HG03432 (cell line): Measurements from ENCODE around the gene GIPC2.
A peak's percentile ranks its signal among the peaks of the same experiment; 100 is the strongest.
"Not testable (repeated sequence)": the region's sequence is repeated elsewhere in the genome, so short reads cannot be mapped to it uniquely, and the experiment has no call there.

ENCODE experiments used
- ATAC-seq: cut with Tn5 transposase; IDR thresholded peaks from one replicate; pipeline ENCODE4 v1.9.1; 2021; ENCODE audit warnings: mild to moderate bottlenecking, moderate library complexity; ENCODE audit not compliant: unreplicated experiment

The GIPC2 gene

DNA sequence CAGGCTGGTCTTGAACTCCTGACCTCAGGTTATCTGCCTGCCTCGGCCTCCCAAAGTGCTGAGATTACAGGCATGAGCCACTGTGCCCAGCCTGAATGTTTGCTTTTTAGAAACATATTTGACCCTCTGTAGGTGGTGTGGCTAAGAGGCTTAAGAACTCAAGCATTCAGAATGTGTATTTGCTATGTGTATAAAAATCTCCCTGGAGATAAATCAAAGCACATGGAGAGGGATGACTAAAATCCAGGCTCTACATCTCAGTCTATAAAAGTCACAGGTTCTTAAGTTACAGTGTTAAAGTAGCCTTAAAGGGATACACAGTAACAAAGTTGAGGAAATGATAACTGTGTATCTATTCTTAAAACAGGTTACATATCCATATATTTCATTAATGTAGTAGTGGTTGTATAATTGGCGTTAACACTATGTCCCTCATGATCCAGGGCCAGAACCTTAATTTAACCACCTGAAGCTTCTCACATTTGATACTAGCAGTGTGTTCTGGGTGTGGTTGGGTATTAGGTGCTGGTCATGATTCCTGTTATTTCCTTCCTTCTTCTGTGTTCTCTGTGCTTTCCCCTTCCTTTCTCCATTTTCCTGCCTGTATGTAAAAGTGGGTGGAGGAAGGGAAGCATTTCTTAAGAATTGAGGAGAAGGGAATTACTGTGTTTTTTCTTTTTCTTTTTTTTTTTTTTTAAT lies 16.2 kb downstream of the GIPC2 start:
- ATAC-seq: no peak

DNA sequence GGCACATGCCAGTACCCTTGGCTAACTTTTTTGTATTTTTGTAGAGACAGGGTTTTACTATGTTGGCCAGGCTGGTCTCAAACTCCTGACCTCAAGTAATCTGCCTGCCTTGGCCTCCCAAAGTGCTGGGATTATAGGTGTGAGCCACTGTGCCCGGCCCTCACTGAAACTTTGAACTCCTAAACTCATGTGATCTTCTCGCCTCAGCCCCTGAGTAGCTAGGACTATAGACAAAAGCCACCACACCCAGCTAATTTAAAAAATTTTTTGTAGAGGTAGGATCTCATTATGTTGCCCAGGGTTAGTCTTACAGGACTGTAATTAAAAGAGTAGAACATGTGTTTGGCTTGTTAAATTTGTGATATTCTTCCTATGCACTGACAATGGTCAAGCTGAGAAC lies 19.1 kb downstream of the GIPC2 start:
- not testable (repeated sequence) for ATAC-seq

DNA sequence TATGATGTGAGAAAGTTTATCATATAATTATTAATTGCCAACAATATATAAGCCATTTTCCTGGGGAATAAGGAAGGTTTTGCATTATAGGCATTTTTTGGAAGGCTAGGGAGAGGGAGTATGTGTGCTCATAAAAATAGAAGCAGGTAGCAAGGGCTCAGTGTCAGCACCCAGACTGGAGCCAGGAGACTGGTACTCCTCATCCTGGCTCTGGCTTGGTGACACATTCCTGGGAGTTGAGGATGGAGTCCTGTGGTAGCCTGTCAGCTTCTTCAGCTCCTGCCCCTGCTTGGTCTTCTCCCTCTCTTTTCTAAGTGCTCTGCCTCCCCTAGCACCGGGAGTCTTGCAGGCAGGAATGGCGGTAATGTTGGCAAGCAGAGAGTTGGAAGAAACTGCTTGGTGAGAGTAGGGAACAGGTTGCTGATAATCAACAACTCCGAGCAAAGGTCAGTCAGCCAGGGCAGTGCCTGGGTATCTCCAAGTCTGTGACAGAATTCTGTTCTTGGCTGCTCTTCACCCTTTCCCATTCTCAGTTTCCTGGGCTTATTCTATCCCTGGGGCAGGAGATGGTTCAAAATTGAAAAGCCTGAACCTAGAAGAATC lies 23.0 kb downstream of the GIPC2 start:
- ATAC-seq: no peak

DNA sequence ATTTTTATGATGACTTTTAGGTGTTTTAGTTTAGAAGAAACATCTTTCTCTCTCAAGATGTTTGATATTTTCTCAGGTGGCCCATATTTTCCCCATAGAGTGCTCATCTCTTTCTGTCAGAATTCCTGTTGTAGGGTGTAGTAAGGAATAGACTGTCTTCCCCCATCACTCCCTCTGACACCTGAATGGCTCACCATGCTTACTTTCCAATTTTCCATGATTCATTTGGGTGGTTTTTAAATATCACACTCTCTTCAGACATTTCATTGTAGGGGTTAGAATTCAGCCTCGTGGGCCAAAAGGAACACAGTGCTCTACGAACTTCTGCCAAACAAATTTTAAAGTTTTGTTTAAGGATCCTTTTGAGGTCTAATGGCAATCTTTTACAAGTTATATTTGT lies 24.0 kb downstream of the GIPC2 start:
- ATAC-seq: no peak

DNA sequence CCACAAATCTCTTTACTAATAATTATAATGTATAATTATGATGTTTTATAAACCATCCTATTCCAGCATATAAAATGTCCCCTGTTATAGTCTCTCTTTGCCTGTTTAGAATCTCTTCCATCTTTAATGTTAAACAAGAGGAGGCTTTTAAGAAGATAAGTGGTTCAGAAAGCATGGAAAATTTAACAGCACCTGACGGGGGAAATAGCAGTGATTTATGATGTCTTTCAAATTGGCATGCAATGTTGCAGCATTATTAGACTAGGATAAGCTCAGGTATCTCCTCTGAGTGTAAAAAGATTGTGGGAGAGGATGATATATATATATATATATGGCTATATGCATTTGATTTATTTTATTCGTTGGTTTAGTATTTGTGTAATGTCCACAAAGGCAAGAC lies 24.4 kb downstream of the GIPC2 start:
- ATAC-seq: no peak

DNA sequence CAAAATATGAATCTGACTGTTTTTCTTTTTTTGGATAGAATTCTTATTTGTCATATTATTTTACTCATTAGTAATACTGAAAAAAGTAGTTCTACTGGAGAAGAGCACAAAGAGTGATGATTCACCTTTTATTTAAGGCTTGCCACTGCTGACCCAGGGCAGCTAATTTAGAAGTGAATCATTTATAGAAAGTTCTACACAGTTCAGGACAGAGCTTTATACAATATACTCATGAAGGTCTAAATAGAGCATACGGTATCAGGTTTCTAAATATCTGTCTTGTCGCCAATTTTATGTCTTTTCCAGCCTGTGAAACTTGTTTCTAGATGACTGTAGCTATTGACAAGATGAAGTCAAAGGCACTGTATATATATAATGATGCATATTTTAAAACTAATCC lies 25.0 kb downstream of the GIPC2 start:
- ATAC-seq: peak; percentile 94

DNA sequence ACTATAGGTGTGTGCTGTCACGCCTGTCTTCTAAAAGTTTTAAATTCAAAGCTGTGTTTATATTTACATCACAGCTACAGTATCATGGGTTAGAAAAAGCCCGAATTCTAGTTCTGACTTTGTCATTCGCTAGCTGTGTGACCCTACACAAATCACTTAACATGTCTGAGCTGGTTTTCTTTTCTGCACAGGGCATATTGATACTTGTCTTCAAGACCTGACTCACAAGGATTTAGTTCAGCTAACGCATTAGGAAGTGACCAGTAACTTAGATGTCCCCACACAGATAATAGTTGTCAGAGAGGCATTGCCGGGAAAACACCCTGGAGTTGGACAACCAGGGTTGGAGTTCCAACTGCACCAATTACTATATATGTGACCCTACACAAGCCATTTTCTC lies 25.9 kb downstream of the GIPC2 start:
- ATAC-seq: no peak

DNA sequence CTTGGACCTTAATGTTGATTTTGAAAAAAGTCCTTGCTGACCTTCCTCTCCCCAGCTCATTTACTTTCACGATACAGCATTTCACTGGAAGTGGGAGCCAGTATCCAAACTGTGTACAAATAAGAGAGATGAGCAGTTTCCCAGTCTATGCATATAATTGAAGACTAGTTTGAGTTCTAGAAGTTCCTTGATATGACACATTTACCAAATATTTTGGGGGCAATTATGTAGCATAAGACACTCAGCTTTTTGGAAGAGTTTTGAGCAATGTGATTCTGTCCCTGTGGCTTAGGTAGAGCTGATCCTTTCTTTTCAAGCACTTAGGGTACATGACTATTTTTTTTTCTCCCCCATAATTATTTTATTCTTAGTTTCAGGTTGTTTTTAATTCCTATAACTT lies 26.4 kb downstream of the GIPC2 start:
- ATAC-seq: no peak

DNA sequence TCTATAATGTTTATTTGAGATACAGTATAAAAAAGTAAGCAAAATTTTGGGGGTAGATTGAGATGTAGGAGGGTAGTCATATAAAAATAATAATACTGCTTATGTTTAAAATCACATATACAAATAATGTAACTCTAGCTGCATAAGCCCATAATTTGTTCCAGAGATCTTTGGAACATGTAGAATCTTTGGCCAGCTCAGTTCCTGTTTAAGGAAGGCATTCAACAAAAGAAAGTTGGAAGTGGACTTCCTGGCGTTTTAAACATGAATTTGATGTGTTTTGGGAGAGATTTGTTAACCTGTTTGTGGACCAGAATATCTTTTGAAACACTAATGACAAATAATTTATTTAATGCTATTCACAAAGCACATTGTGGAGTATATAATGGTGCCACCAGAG lies 27.7 kb downstream of the GIPC2 start:
- ATAC-seq: no peak

DNA sequence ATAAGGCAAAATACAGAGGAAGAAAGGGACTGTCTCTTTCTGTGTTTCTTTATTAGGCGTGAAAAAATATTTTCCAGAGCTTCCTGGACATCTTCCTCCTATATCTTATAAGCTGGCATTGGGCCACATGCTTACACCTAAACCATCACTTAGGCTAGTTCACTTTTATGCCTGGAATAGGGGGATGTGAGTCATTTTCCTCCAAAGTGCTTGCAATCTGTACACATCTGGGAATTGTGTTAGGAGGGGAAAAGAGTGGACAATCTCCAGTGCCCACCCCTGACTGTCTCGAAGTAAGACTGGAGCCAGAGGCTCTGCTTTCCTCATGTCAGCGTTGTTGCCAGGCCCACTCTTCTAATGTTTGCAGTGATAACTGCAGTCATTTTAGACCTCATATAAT lies 29.9 kb downstream of the GIPC2 start:
- no peak for ATAC-seq

DNA sequence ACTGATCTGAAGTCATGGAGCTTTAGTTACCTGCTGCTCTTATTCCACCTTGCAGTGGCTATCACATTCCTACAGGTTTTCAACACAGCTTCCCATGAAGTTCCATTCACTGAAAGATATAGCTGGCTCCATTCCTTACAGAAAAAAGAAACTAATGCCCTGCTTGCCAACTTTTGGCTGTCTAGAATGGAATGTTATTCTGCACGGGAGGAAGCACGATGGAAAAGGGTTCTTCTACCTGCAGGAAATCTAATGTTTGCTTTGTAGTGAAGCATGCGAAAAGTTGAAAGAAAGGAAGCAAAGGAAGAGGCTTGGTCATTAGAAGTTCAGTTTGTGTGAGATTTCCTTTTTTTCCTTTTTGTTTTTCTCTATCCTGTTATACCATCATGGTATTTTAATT lies 32.6 kb downstream of the GIPC2 start:
- ATAC-seq: no peak

DNA sequence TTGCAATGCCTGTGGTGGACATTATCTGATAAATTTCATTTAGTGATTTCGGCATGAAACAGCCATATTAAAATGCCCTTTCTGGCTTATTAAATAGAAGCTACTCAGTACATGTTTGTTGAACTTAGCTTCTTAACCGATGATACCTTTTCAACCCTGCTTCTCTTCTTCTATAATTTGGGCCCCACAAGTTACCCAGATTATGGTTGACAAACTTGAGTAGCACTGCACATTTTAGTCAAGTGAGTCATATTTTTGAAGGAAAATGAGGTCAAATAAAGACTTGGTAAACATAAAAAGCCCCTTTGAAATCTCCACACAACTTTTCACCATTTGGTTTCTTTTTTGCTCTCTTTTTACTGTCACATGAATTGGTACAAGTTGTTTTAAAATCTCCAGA lies 33.8 kb downstream of the GIPC2 start:
- ATAC-seq: no peak

DNA sequence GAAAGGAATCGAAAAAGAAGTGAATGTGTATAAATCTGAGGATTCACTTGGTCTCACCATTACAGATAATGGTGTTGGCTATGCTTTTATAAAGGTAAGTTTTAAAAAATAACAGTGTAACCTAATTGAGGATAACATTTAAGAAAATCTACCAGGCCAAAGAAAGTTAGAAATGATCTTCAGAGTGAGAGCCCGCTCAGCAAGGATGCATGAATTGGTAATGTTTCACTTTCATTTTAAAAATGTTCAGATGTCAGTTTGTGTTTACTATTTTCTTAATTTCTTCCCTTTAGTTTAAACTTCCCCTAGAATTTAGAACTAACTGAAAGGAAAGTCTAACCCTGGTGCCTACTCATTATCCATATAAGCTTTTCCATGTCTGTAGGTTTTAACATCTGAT lies 35.0 kb downstream of the GIPC2 start:
- ATAC-seq: no peak

DNA sequence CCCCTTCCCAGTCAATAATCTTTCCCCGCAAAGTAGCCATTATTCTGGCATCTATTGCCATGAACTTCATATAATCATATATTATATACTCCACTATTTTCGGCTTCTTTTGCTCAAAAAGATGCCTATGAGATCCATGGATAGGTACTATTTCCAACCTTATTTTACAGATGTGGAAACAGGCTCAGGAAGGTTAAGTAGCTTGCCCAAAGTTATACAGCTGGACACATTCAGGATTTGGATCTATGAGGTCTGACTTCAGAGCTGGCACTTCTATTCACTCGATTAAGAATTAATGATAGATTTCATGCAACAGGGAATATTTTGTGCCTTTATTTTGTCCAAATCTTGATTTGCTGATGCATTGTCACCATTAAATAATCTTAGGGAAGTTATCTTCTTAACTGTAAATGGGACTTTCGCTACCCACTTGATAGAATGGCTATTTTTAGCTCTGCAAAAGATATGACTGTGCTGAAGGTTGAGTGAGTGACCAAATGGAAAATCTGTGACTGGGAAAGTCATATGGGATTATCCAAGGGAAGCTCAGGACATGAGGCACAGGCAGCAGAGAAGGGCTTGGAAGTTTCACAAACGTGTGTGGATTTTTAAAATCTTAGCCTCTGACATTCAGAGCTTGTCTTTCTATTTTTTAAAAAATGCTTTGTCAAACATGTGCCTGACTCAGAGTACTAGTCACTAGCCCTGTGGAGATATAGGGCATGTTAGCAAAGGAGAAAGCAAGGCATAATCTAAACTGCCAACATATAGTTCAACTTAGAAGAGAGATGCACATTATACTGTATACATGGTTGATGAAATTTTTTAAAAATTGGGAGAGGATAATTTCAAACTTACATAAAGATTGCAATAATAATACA lies 36.5 kb downstream of the GIPC2 start:
- no peak for ATAC-seq

DNA sequence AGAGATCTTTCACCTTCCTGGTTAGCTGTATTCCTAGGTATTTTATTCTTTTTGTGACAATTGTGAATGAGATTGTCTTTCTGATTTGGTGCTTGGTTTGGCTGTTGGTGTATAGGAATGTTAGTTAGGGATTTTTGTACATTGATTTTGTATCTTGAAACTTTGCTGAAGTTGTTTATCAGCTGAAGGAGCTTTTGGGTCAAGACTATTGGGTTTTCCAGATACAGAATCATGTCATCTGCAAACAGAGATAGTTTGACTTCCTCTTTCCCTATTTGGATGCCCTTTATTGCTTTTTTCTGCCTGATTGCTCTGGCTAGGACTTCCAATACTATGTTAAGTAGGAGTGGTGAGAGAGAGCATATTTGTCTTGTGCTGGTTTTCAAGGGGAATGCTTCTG lies 38.9 kb downstream of the GIPC2 start:
- ATAC-seq: not testable (repeated sequence)

DNA sequence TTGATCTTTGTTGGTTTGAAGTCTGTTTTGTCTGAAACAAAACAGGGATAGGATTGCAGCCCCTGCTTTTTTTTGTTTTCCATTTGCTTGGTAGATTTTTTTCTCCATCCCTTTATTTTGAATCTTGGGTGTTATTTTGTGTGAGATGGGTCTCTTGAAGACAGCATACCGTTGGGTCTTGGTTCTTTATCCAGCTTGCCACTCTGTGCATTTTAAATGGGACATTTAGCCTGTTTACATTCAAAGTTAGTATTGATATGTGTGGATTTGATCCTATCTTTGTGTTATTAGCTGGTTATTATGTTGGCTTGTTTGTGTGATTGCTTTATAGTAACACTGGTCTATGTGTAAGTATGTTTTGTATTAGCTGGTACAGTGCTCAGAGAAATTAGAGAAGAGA lies 40.9 kb downstream of the GIPC2 start:
- ATAC-seq: no peak

DNA sequence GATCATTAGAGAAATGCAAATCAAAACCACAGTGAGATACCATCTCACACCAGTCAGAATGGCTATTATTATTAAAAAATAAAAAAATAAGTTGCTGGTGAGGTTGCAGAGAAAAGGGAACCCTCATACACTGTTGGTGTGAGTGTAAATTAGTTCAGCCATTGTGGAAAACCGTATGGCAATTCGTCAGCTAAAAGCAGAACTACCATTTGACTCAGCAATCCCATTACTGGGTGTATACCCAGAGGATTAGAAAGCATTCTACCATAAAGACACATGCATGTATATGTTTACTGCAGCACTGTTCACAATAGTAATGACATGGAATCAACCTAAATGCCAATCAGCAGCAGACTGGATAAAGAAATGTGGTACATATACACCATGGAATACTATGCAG lies 42.2 kb downstream of the GIPC2 start:
- peak; percentile 56 for ATAC-seq

DNA sequence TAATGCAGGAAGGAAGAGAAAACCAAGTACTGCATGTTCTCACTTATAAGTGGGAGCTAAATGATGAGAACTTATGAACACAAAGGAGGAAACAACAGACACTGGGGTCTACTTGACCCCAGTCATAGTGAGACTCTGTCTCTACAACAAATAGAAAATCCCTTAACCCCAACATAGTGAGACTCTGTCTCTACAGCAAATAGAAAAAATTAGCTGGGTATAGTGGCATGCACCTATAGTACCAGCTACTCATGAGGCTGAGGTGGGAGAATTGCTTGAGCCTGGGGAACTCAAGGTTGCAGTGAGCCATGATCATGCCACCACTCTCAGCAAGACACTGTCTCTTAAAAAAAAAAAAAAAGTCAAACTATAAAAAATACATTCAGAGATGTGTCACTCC lies 42.7 kb downstream of the GIPC2 start:
- peak; percentile 47 for ATAC-seq

DNA sequence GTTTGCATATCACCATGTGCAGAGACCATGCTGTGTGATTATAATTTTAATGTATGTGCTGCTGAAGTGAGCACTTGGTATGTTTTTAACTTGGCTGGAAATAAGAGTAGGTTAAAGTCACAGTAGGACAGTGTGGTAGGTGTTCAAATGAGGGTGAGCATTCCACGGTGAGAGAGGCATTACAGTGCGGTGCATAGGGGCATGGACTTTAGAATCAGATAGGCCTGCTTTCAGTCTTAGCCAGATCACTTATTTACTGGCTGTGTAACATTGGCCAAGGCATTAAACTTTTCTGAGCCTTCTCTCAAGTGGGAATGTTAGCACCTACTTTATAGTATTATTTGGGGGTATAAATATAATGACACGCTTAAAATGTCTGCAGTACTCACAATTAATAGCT lies 43.2 kb downstream of the GIPC2 start:
- no peak for ATAC-seq

DNA sequence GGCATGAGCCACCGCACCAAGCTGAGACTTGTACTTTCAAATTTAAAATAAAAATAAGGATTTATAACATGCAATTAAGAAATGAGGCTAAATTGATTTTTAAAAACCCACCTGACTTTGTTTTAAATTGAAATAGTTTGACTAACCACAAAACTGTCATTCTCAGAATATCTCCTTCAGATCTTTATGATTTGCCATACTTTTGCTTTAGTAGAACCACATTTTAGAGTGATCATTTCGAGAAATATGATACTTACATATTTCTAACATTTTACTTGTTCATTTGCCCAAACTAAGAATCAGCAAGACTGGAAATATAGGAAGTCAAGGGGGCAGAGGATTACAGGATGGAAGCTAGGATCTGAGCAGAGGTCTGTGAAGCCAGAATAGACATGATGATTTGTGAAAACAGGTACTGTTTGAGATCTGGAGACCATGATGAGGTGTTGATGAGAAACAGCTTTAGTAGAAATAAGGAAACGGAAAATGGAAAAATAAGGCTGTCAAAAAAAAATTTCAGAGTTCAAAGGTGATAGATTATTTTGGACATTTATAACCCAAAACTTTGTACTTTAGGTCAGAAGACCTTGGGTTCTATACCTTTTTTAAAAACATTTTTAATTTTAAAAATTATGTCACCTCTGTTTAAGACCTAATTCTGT lies 44.8 kb downstream of the GIPC2 start:
- ATAC-seq: no peak

DNA sequence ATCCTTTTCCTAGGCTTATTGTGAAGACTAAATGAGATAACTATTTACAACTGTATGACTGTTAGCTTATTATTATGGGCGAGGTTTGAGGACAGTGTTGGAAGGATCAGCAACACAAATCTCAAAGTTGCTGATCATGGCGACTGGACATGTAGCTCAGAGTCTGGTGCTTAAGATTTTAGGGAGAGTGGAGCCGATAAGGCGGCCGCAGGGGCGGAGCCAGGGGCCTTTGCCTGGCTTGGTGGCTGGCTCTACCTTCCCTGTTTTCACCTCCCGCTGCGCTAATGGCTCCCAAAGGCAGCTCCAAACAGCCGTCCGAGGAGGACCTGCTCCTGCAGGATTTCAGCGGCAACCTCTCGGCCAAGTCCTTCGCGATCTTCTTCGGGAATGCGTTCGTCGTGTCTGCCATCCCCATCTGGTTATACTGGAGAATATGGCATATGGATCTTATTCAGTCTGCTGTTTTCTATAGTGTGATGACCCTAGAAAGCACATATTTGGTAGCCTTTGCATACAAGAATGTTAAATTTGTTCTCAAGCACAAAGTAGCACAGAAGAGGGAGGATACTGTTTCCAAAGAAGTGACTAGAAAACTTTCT lies 45.5 kb downstream of the GIPC2 start:
- ATAC-seq: no peak
